Brain microvascular endothelial cell (primary cell): Measurements from ENCODE around the gene ANKRD9.

Source experiments
- DNase-seq: peaks from one replicate; pipeline ENCODE4 v3.0.0-alpha.2; 2020
- H3K27ac ChIP-seq: fragments of 250-450 bp; sonication (Bioruptor Pico); 2 replicates; pipeline ENCODE4 v1.5.1; 2020; ENCODE audit warnings: mild to moderate bottlenecking, moderate library complexity
- H3K27me3 ChIP-seq: fragments of 250-450 bp; sonication (Bioruptor Pico); replicated peaks from 2 replicates; pipeline ENCODE4 v1.5.1; 2020; ENCODE audit warnings: mild to moderate bottlenecking
- H3K36me3 ChIP-seq: fragments of 250-450 bp; sonication (Bioruptor Pico); replicated peaks from 2 replicates; pipeline ENCODE4 v1.5.1; 2020; ENCODE audit warnings: mild to moderate bottlenecking
- H3K4me3 ChIP-seq: 2 replicates; pipeline ENCODE4 v1.5.1; 2011; ENCODE audit warnings: low read depth, mild to moderate bottlenecking, control low read depth, low read length, moderate library complexity
- in situ Hi-C: cut with HindIII; loops from 2 replicates; pipeline ENCODE4 v1.10.0; 2017; ENCODE audit warnings: low sequenced_read_pairs, low pct_ligation_motif_present
- TF ChIP-seq, protein P1 (sequence below): IDR thresholded peaks from 2 replicates; pipeline ENCODE4 v1.5.1; 2011; ENCODE audit warnings: low read depth, mild to moderate bottlenecking, moderate library complexity, low read length, control low read depth, inconsistent platforms; ENCODE audit errors: missing control alignments

ANKRD9 gene

DNA sequence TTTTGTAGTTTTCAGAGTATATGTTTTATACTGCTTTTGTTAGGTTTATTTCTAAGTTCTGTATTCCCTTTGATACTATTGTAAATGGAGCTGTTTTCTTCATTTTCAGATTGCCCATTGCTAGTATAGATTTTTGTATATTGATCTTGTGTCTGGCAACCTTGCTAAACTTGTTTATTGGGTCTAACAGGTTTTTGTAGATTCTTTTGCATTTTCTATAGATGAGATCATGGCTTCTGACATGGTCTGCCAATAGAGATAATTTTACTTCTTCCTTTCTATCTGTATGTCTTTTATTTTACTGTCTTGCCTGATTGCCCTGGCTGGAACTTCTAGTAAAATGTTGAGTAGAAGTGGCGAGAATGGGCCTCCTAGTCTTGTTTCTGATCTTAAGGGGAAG is 40.3 kb downstream of the ANKRD9 start:
- Histone ChIP-seq H3K4me3 (no peak overlapping the region), H3K36me3 (peaks cover 3% of the 10 kb centered on the region), H3K27ac (no peak overlapping the region), H3K27me3 (no peaks in the 10 kb centered on the region)
- DNase-seq, result no peak
- in situ Hi-C loops, result no loop called here
- TF ChIP-seq, protein P1, sequence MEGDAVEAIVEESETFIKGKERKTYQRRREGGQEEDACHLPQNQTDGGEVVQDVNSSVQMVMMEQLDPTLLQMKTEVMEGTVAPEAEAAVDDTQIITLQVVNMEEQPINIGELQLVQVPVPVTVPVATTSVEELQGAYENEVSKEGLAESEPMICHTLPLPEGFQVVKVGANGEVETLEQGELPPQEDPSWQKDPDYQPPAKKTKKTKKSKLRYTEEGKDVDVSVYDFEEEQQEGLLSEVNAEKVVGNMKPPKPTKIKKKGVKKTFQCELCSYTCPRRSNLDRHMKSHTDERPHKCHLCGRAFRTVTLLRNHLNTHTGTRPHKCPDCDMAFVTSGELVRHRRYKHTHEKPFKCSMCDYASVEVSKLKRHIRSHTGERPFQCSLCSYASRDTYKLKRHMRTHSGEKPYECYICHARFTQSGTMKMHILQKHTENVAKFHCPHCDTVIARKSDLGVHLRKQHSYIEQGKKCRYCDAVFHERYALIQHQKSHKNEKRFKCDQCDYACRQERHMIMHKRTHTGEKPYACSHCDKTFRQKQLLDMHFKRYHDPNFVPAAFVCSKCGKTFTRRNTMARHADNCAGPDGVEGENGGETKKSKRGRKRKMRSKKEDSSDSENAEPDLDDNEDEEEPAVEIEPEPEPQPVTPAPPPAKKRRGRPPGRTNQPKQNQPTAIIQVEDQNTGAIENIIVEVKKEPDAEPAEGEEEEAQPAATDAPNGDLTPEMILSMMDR, result no peak

GRCh38 chr14:102464846-102465341 is 44.7 kb downstream of the ANKRD9 start:
- peaks cover 6% of the 10 kb centered on the region for H3K36me3 ChIP-seq
- DNase-seq, result no peak
- H3K27me3 ChIP-seq, result no peaks in the 10 kb centered on the region
- H3K27ac ChIP-seq, result no peak overlapping the region
- in situ Hi-C loops, result no loop called here
- TF ChIP-seq, protein P1, result no peak
- H3K4me3 ChIP-seq, result no peak overlapping the region

DNA sequence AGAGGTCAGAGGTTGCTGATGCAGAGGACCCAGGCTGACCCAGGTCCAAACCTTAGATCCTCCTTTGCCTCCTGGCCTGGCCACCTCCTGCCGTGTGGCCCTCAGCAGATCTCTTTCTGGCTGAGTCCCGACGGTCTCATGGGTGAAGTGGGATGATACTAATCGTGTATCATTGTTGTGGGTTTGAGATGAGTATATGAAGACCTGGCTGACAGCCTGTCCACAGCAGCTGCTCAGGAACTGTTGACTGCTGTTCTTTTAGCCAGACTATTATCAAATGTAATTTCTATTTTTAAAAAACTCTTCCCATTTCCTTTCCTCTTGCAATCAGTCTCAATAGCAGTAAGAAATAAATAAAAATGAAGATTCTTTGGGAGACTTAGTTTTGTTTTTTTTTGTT is 45.6 kb downstream of the ANKRD9 start:
- TF ChIP-seq, protein P1, result no peak
- H3K27me3 ChIP-seq, result no peaks in the 10 kb centered on the region
- H3K36me3 ChIP-seq, result peaks cover 6% of the 10 kb centered on the region

DNA sequence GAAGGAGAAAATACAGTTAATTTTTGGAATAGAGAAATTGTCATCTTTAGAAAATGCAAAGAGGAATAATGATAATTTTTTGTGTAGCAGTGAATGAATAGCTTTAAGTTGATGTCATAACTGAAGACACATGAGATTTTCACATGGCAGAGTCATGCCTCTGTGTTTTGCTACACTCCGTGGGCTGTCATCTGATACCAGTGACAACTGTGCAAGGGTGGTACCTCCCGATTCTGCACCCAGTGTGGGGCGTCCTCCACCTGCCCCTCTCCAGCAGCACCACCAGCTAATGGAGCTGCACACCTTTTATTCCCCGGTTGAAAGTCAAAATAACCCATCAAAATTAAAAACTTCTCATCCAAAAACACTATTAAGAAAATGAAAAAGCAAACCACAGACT is 47.2 kb downstream of the ANKRD9 start:
- Histone ChIP-seq H3K4me3 (no peak overlapping the region), H3K27me3 (no peaks in the 10 kb centered on the region), H3K36me3 (peaks cover 6% of the 10 kb centered on the region), H3K27ac (no peak overlapping the region)
- DNase-seq, result no peak
- TF ChIP-seq, protein P1, result no peak
- in situ Hi-C loops, result no loop called here

More for the DNA sequence above, 45.6 kb downstream of the ANKRD9 start:
- in situ Hi-C loops, result no loop called here
- Histone ChIP-seq H3K27ac (no peak overlapping the region), H3K4me3 (no peak overlapping the region)
- DNase-seq, result no peak

GRCh38 chr14:102461490-102462338 is 47.9 kb downstream of the ANKRD9 start:
- Histone ChIP-seq H3K27ac (no peak overlapping the region), H3K36me3 (peaks cover 13% of the 10 kb centered on the region), H3K27me3 (no peaks in the 10 kb centered on the region), H3K4me3 (no peak overlapping the region)
- in situ Hi-C loops, result no loop called here
- DNase-seq, result no peak
- TF ChIP-seq, protein P1, result no peak
